Neural progenitor cell (in vitro differentiated cells): ENCODE data around the gene XYLT1.

Experiments used
- CTCF ChIP-seq: fragments of 200-600 bp; sonication (generic); IDR thresholded peaks from 2 replicates; pipeline ENCODE4 v1.5.1; 2017; ENCODE audit warnings: antibody characterized with exemption, mild to moderate bottlenecking
- EZH2 ChIP-seq: fragments of 200-600 bp; sonication (generic); IDR thresholded peaks from 2 replicates; pipeline ENCODE4 v1.6.1; 2017; ENCODE audit warnings: antibody characterized with exemption, mild to moderate bottlenecking, moderate library complexity

- no peak for TF ChIP-seq CTCF
- TF ChIP-seq EZH2, result no peak
These were observed 134.8 kb downstream of the XYLT1 start for GRCh38 chr16:17335826-17336529.
